Hepatocyte (in vitro differentiated cells): ENCODE measurements around the gene CTXND1. TPM values are rescaled to one million over a fixed set of nuclear protein-coding genes. Genes with fewer than 3 reads are reported as not detected.

Experiments used
- DNase-seq: peaks from one replicate; pipeline ENCODE4 v3.0.0-alpha.2; 2016; ENCODE audit warnings: low spot score
- H2AFZ ChIP-seq: fragments of 200-600 bp; sonication (generic); 2 replicates; pipeline ENCODE4 v1.6.0; 2016; ENCODE audit warnings: antibody characterized with exemption, mild to moderate bottlenecking
- H3K27ac ChIP-seq: fragments of 200-600 bp; sonication (generic); 2 replicates; pipeline ENCODE4 v1.5.1; 2016; ENCODE audit warnings: mild to moderate bottlenecking
- H3K27me3 ChIP-seq: fragments of 200-600 bp; sonication (generic); 2 replicates; pipeline ENCODE4 v1.6.1; 2016
- H3K36me3 ChIP-seq: fragments of 200-600 bp; sonication (generic); replicated peaks from 2 replicates; pipeline ENCODE4 v1.5.1; 2016; ENCODE audit warnings: low read depth; ENCODE audit not compliant: insufficient read depth
- H3K4me1 ChIP-seq: fragments of 200-600 bp; sonication (generic); 2 replicates; pipeline ENCODE4 v1.5.1; 2016; ENCODE audit warnings: mild to moderate bottlenecking, moderate library complexity; ENCODE audit not compliant: insufficient read depth
- H3K4me2 ChIP-seq: fragments of 200-600 bp; sonication (generic); 2 replicates; pipeline ENCODE4 v1.6.0; 2016
- H3K4me3 ChIP-seq: fragments of 200-600 bp; sonication (generic); 2 replicates; pipeline ENCODE4 v1.5.1; 2016; ENCODE audit warnings: mild to moderate bottlenecking
- H3K79me2 ChIP-seq: fragments of 200-600 bp; sonication (generic); 2 replicates; pipeline ENCODE4 v1.6.0; 2017; ENCODE audit warnings: mild to moderate bottlenecking
- H3K9me2 ChIP-seq: fragments of 200-600 bp; sonication (generic); replicated peaks from 2 replicates; pipeline ENCODE4 v1.6.0; 2017; ENCODE audit warnings: mild to moderate bottlenecking; ENCODE audit not compliant: insufficient read depth
- H3K9me3 ChIP-seq: fragments of 200-600 bp; sonication (generic); 2 replicates; pipeline ENCODE4 v1.5.1; 2016; ENCODE audit warnings: low read depth, mild to moderate bottlenecking
- H4K20me1 ChIP-seq: fragments of 200-600 bp; sonication (generic); 2 replicates; pipeline ENCODE4 v1.6.0; 2016; ENCODE audit warnings: mild to moderate bottlenecking; ENCODE audit not compliant: insufficient read depth, poor library complexity, severe bottlenecking
- EZH2 ChIP-seq: fragments of 200-600 bp; sonication (generic); IDR thresholded peaks from 2 replicates; pipeline ENCODE4 v1.6.1; 2016; ENCODE audit warnings: antibody characterized with exemption, mild to moderate bottlenecking, borderline replicate concordance
- EZH2phosphoT487 ChIP-seq: fragments of 200-600 bp; sonication (generic); IDR thresholded peaks from one replicate; pipeline ENCODE4 v1.6.1; 2018; ENCODE audit warnings: antibody characterized with exemption, mild to moderate bottlenecking, low read depth, moderate library complexity; ENCODE audit not compliant: unreplicated experiment, severe bottlenecking
- WGBS: methylation state at CpG from one replicate; pipeline ENCODE4 v1.1.6; 2016; ENCODE audit warnings: low lambda C conversion rate; ENCODE audit errors: missing lambda C conversion rate; 5-methylcytosine and 5-hydroxymethylcytosine counted together
- polyA plus RNA-seq: library from polyadenylated mRNA; unstranded; fragments of >200 nt; fragmentation: Nextera tagmentation; extraction: Ambion mirVana; gene quantifications from 2 replicates; pipeline ENCODE4 v1.2.1, GENCODE V29; 2016
- total RNA-seq: library from RNA; depleted of rRNA; stranded (reverse); fragments of >200 nt; gene quantifications from 2 replicates; pipeline ENCODE4 v1.2.3, GENCODE V29; 2014
- TF ChIP-seq, protein P1 (sequence below): fragments of 200-600 bp; sonication (generic); IDR thresholded peaks from 2 replicates; pipeline ENCODE4 v1.5.1; 2016; ENCODE audit warnings: antibody characterized with exemption, mild to moderate bottlenecking; ENCODE audit not compliant: poor library complexity

Gene CTXND1
- total and polyA plus RNA-seq, 2 experiments from 2014 or later, result 1.4 to 1.5 TPM

- TF ChIP-seq EZH2phosphoT487 (no peak), EZH2 (no peak)
- TF ChIP-seq, protein P1, sequence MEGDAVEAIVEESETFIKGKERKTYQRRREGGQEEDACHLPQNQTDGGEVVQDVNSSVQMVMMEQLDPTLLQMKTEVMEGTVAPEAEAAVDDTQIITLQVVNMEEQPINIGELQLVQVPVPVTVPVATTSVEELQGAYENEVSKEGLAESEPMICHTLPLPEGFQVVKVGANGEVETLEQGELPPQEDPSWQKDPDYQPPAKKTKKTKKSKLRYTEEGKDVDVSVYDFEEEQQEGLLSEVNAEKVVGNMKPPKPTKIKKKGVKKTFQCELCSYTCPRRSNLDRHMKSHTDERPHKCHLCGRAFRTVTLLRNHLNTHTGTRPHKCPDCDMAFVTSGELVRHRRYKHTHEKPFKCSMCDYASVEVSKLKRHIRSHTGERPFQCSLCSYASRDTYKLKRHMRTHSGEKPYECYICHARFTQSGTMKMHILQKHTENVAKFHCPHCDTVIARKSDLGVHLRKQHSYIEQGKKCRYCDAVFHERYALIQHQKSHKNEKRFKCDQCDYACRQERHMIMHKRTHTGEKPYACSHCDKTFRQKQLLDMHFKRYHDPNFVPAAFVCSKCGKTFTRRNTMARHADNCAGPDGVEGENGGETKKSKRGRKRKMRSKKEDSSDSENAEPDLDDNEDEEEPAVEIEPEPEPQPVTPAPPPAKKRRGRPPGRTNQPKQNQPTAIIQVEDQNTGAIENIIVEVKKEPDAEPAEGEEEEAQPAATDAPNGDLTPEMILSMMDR, result no peak
- 92% methylated on average over 2 of the region's 2 CpGs for WGBS
- Histone ChIP-seq H3K4me3 (no peak overlapping the region), H3K4me1 (no peaks in the 10 kb centered on the region), H3K79me2 (no peaks in the 10 kb centered on the region), H3K36me3 (no peaks in the 10 kb centered on the region), H3K9me3 (no peaks in the 10 kb centered on the region), H3K9me2 (no peaks in the 10 kb centered on the region), H2AFZ (no peak overlapping the region), H3K4me2 (no peak overlapping the region), H3K27ac (no peak overlapping the region), H4K20me1 (no peaks in the 10 kb centered on the region), H3K27me3 (no peaks in the 10 kb centered on the region)
- no peak for DNase-seq
Measured at GRCh38 chr15:80214910-80215309, 37.1 kb downstream of the CTXND1 start.

GRCh38 chr15:80211976-80212375 lies 40.0 kb downstream of the CTXND1 start:
- 81% methylated on average over 1 of the region's 1 CpG for WGBS
- no peaks in the 10 kb centered on the region for H4K20me1 ChIP-seq
- no peak for DNase-seq
- H3K27ac ChIP-seq, result no peak overlapping the region
- H3K27me3 ChIP-seq, result no peaks in the 10 kb centered on the region
- H3K79me2 ChIP-seq, result no peaks in the 10 kb centered on the region
- TF ChIP-seq EZH2phosphoT487, result no peak
- TF ChIP-seq EZH2, result no peak
- TF ChIP-seq, protein P1, result no peak
- H3K4me3 ChIP-seq, result no peak overlapping the region
- H2AFZ ChIP-seq, result no peak overlapping the region
- no peaks in the 10 kb centered on the region for H3K36me3 ChIP-seq
- H3K9me3 ChIP-seq, result no peaks in the 10 kb centered on the region
- no peak overlapping the region for H3K4me2 ChIP-seq
- no peaks in the 10 kb centered on the region for H3K9me2 ChIP-seq
- H3K4me1 ChIP-seq, result peaks cover 11% of the 10 kb centered on the region

GRCh38 chr15:80210611-80211573 lies 41.1 kb downstream of the CTXND1 start:
- Histone ChIP-seq H2AFZ (no peak overlapping the region), H3K9me2 (no peaks in the 10 kb centered on the region), H4K20me1 (no peaks in the 10 kb centered on the region), H3K27ac (no peak overlapping the region), H3K4me2 (no peak overlapping the region), H3K4me1 (peaks cover 11% of the 10 kb centered on the region), H3K27me3 (no peaks in the 10 kb centered on the region), H3K4me3 (no peak overlapping the region), H3K79me2 (no peaks in the 10 kb centered on the region), H3K36me3 (no peaks in the 10 kb centered on the region), H3K9me3 (no peaks in the 10 kb centered on the region)
- TF ChIP-seq, protein P1, result no peak
- TF ChIP-seq EZH2phosphoT487 (no peak), EZH2 (no peak)
- WGBS, result 78% methylated on average over 12 of the region's 12 CpGs
- no peak for DNase-seq
